ENCODE results near the gene SARS1. TPM values are rescaled to one million over a fixed set of nuclear protein-coding genes. Genes with fewer than 3 reads are reported as not detected.

SARS1 gene
- total and polyA plus RNA-seq, 2 of the 13 experiments (the other 11 are each of a cell fraction or from before 2014, with no cell fraction given), result 103 to 134 TPM

- TF ChIP-seq ZNF660 (CRISPR knock-in tag; IDR thresholded peaks at IDR 0.05; ENCODE audit: borderline replicate concordance, low read depth) (no peak), ONECUT2 (CRISPR knock-in tag; IDR thresholded peaks at IDR 0.05) (no peak), PHF20 (CRISPR knock-in tag; IDR thresholded peaks at IDR 0.05) (0 out of 2 replicates have a peak, but pooled peaks have one; percentile 53), ZBED4 (CRISPR knock-in tag; IDR thresholded peaks at IDR 0.05; ENCODE audit: borderline replicate concordance) (0 out of 2 replicates have a peak, but pooled peaks have one; percentile 18), ZNF354B (CRISPR knock-in tag; IDR thresholded peaks at IDR 0.05) (no peak), ZBTB37 (CRISPR knock-in tag; IDR thresholded peaks at IDR 0.05) (no peak), ZNF451 (CRISPR knock-in tag; IDR thresholded peaks at IDR 0.05) (0 out of 2 replicates have a peak, but pooled peaks have one; percentile 19), CBX5 (CRISPR knock-in tag; IDR thresholded peaks at IDR 0.05; ENCODE audit: borderline replicate concordance) (no peak), ESRRA (CRISPR knock-in tag; IDR thresholded peaks at IDR 0.05; ENCODE audit: low read depth) (no peak), MAFG (CRISPR knock-in tag; IDR thresholded peaks at IDR 0.05) (no peak), ZNF549 (CRISPR knock-in tag; IDR thresholded peaks at IDR 0.05) (no peak), ZNF784 (CRISPR knock-in tag; IDR thresholded peaks at IDR 0.05; ENCODE audit: borderline replicate concordance) (no peak), KDM5B (CRISPR knock-in tag; IDR thresholded peaks at IDR 0.05; ENCODE audit: borderline replicate concordance) (no peak), RFX5 (IDR thresholded peaks at IDR 0.05; ENCODE audit: low read depth, low read length) (no peak), ZNF496 (CRISPR knock-in tag; IDR thresholded peaks at IDR 0.05; ENCODE audit: insufficient replicate concordance) (no peak)
- TF ChIP-seq, protein P1, sequence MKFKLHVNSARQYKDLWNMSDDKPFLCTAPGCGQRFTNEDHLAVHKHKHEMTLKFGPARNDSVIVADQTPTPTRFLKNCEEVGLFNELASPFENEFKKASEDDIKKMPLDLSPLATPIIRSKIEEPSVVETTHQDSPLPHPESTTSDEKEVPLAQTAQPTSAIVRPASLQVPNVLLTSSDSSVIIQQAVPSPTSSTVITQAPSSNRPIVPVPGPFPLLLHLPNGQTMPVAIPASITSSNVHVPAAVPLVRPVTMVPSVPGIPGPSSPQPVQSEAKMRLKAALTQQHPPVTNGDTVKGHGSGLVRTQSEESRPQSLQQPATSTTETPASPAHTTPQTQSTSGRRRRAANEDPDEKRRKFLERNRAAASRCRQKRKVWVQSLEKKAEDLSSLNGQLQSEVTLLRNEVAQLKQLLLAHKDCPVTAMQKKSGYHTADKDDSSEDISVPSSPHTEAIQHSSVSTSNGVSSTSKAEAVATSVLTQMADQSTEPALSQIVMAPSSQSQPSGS (CRISPR knock-in tag; IDR thresholded peaks at IDR 0.05), result no peak
- TF ChIP-seq, protein P2, sequence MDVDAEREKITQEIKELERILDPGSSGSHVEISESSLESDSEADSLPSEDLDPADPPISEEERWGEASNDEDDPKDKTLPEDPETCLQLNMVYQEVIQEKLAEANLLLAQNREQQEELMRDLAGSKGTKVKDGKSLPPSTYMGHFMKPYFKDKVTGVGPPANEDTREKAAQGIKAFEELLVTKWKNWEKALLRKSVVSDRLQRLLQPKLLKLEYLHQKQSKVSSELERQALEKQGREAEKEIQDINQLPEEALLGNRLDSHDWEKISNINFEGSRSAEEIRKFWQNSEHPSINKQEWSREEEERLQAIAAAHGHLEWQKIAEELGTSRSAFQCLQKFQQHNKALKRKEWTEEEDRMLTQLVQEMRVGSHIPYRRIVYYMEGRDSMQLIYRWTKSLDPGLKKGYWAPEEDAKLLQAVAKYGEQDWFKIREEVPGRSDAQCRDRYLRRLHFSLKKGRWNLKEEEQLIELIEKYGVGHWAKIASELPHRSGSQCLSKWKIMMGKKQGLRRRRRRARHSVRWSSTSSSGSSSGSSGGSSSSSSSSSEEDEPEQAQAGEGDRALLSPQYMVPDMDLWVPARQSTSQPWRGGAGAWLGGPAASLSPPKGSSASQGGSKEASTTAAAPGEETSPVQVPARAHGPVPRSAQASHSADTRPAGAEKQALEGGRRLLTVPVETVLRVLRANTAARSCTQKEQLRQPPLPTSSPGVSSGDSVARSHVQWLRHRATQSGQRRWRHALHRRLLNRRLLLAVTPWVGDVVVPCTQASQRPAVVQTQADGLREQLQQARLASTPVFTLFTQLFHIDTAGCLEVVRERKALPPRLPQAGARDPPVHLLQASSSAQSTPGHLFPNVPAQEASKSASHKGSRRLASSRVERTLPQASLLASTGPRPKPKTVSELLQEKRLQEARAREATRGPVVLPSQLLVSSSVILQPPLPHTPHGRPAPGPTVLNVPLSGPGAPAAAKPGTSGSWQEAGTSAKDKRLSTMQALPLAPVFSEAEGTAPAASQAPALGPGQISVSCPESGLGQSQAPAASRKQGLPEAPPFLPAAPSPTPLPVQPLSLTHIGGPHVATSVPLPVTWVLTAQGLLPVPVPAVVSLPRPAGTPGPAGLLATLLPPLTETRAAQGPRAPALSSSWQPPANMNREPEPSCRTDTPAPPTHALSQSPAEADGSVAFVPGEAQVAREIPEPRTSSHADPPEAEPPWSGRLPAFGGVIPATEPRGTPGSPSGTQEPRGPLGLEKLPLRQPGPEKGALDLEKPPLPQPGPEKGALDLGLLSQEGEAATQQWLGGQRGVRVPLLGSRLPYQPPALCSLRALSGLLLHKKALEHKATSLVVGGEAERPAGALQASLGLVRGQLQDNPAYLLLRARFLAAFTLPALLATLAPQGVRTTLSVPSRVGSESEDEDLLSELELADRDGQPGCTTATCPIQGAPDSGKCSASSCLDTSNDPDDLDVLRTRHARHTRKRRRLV (CRISPR knock-in tag; IDR thresholded peaks at IDR 0.05), result no peak
Measured at GRCh38 chr1:109213345-109213823, 334 bp upstream of the SARS1 start (continued).

Data from HepG2 (cell line).